Spleen (tissue), 11 donors: Measurements from ENCODE around the gene LAMTOR4. TPM values are rescaled to one million over a fixed set of nuclear protein-coding genes. Genes with fewer than 3 reads are reported as not detected.
"Not testable (repeated sequence)": the region's sequence is repeated elsewhere in the genome, so short reads cannot be mapped to it uniquely, and the experiment has no call there.

Source experiments
- DNase-seq: peaks from one replicate; pipeline ENCODE4 v3.0.0-alpha.2; 2020
- H3K27ac ChIP-seq, 8 donors: fragments of 200-600 bp; sonication (generic) in 7 of 8; 1 replicate in 4 of 8; 2 replicates in 4 of 8; pipeline versions ENCODE4 v1.5.0 to v1.8.0; 2016 to 2021; ENCODE audit warnings: inconsistent platforms in 4 of 8, mild to moderate bottlenecking in 4 of 8, moderate library complexity in 1 of 8
- H3K27me3 ChIP-seq, 7 donors: fragments of 200-600 bp; sonication (generic) in 6 of 7; replicated peaks in 1 of 7; 1 replicate in 4 of 7; 2 replicates in 3 of 7; pipeline versions ENCODE4 v1.5.0 to v1.8.0; 2016 to 2021; ENCODE audit warnings: inconsistent platforms in 3 of 7, mild to moderate bottlenecking in 1 of 7
- H3K36me3 ChIP-seq, 6 donors: fragments of 200-600 bp; sonication (generic) in 5 of 6; 1 replicate in 4 of 6; 2 replicates in 2 of 6; pipeline versions ENCODE4 v1.5.0 to v1.8.0; 2016 to 2021; ENCODE audit warnings: inconsistent platforms in 2 of 6
- H3K4me1 ChIP-seq, 6 donors: fragments of 200-600 bp; sonication (generic) in 5 of 6; 1 replicate in 3 of 6; 2 replicates in 3 of 6; pipeline versions ENCODE4 v1.5.0 to v1.8.0; 2016 to 2021; ENCODE audit warnings: inconsistent platforms in 3 of 6
- H3K4me3 ChIP-seq, 8 donors: fragments of 200-600 bp; sonication (generic) in 7 of 8; 1 replicate in 4 of 8; 2 replicates in 4 of 8; pipeline versions ENCODE4 v1.5.0 to v1.8.0; 2016 to 2021; ENCODE audit warnings: inconsistent platforms in 4 of 8, mild to moderate bottlenecking in 4 of 8, moderate library complexity in 2 of 8
- H3K9me3 ChIP-seq, 8 donors: fragments of 200-600 bp; sonication (generic) in 7 of 8; 1 replicate in 4 of 8; 2 replicates in 4 of 8; pipeline versions ENCODE4 v1.5.0 to v1.8.0; 2016 to 2021; ENCODE audit warnings: inconsistent platforms in 4 of 8
- POLR2A ChIP-seq, 3 donors: fragments of 450-650 bp; IDR thresholded peaks; one replicate each; pipeline ENCODE4 v1.5.1; 2017; ENCODE audit warnings: antibody characterized with exemption in 3 of 3, mild to moderate bottlenecking in 1 of 3
- POLR2AphosphoS5 ChIP-seq, 3 donors: sonication (generic); formaldehyde crosslinking; IDR thresholded peaks; one replicate each; pipeline ENCODE4 v1.5.1; 2017; ENCODE audit warnings: antibody characterized with exemption in 3 of 3
- WGBS, 5 donors: extraction: QIAGEN DNeasy Blood & Tissue Kit in 3 of 5; methylation state at CpG; one replicate each; pipeline versions ENCODE4 v1.1.5 to v1.1.7; 2013 to 2018; 5-methylcytosine and 5-hydroxymethylcytosine counted together
- intact Hi-C: fragments of 100-400 bp; cut with DNase I; formaldehyde crosslinking; loops from one replicate; pipeline ENCODE4 v1.15.0; 2023; ENCODE audit warnings: low total_unique reads
- polyA plus RNA-seq, 3 donors: library from polyadenylated mRNA; stranded (reverse); fragments of 200-250 nt; gene quantifications; one replicate each; pipeline ENCODE4 v1.2.1, GENCODE V29; 2013
- total RNA-seq, 7 donors: library from RNA; depleted of rRNA in 3 of 7; stranded (reverse); fragments of >200 nt in 3 of 7; fragmentation: NEBNext Ultra II Directional in 4 of 7; extraction: Animal tissue kit (Norgen Biotek cat#: 25700) in 4 of 7; gene quantifications; one replicate each; pipeline versions ENCODE4 v1.1.0 to v1.2.1, GENCODE V29; 2016 to 2021
- TF ChIP-seq, protein P1 (sequence below), 11 experiments: fragments of 200-600 bp in 7 of 11; fragments of 450-650 bp in 4 of 11; sonication (generic) in 4 of 11; IDR thresholded peaks in 8 of 11; conservative IDR thresholded peaks in 3 of 11; 1 replicate in 7 of 11; 2 replicates in 4 of 11; pipeline versions ENCODE4 v1.4.0 to v1.8.0; 2016 to 2021; ENCODE audit warnings: antibody characterized with exemption in 11 of 11, inconsistent platforms in 4 of 11, mild to moderate bottlenecking in 1 of 11
- donor health status: healthy with polysubstance abuse.
- donor health status: DM: no; HTN: no; CAD: no; lungs with moderate emphysema.
- donor health status: DM: no; HTN: no; CAD: no.
- donor health status: Bipolar disorder and iron deficiency.
- donor health status: healthy.
- donor health status: DM: no; HTN: no; CAD: no.
- donor health status: DM: yes; HTN: yes; CAD: no.

LAMTOR4 gene
- total and polyA plus RNA-seq, 10 donors, result 152 to 709 (median 271) TPM

DNA sequence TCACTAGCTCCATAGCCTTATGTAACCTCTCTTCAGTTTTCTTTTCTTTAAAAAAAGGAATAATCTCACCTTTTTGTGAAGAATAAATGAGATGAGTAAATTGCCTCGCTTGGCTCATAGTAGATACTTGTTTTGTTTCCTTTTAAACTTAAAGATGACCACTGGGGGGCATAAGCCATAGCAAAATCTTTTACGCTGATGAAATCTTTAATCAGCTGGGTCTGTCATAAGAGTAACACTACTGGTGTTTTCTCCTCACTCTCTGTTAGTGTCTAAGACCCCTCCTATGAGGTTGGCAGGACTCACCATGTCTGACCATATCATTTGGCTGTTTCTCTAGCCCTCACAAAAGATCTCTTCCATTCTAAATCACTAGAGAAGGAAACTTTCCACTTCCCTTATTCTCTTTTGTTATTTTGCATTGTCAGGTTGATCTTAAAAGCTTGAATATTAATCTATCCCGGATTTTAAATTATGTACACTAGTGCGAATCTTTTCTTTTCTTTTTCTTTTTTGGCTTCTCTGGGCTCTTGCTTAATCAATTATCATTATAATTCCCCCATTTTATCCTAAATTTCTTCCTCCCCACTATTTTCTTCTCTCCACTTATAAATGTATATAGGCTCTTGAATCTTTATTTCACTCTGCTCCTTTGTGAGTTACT, 41.5 kb downstream of the LAMTOR4 start:
- TF ChIP-seq POLR2A (IDR thresholded peaks at IDR 0.05), result no peak
- TF ChIP-seq, protein P1, sequence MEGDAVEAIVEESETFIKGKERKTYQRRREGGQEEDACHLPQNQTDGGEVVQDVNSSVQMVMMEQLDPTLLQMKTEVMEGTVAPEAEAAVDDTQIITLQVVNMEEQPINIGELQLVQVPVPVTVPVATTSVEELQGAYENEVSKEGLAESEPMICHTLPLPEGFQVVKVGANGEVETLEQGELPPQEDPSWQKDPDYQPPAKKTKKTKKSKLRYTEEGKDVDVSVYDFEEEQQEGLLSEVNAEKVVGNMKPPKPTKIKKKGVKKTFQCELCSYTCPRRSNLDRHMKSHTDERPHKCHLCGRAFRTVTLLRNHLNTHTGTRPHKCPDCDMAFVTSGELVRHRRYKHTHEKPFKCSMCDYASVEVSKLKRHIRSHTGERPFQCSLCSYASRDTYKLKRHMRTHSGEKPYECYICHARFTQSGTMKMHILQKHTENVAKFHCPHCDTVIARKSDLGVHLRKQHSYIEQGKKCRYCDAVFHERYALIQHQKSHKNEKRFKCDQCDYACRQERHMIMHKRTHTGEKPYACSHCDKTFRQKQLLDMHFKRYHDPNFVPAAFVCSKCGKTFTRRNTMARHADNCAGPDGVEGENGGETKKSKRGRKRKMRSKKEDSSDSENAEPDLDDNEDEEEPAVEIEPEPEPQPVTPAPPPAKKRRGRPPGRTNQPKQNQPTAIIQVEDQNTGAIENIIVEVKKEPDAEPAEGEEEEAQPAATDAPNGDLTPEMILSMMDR (IDR thresholded peaks at IDR 0.05 in 8 of 11, conservative IDR thresholded peaks at IDR 0.05 in 3 of 11), result peak in 10 of 11 experiments; percentile 20 to 61 (median 48)
- WGBS, 5 donors, result 39 to 47% (median 43%) methylated on average over 4 of the region's 4 CpGs
- Histone ChIP-seq H3K36me3 (no peaks in the 10 kb centered on the region), H3K9me3 (no peaks in the 10 kb centered on the region), H3K27me3 (no peaks in the 10 kb centered on the region), H3K4me1 (peaks cover 7 to 56% (median 22%) of the 10 kb centered on the region in 6 donors), H3K4me3 (no peak overlapping the region), H3K27ac (peak overlapping the region in 6 of 8 donors; percentile 51 to 89 (median 80))
- DNase-seq, result no peak
- intact Hi-C loops, result no loop called here

DNA sequence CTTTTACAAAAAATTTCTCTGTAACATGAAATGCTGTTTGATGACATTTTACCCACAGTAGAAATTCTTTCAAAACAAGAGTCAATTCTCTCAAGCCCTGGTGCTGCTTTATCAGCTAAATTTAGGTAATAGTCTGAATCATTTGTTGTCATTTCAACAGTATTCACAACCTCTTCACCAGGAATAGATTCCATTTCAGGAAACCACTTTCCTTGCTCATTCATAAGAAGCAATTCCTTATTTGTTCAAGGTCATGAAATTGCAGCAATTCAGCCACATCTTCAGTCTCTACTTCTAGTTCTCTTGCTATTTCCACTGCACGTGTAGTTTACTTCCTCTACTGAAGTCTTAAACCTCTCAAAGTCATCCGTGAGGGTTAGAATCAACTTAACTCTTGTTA, 43.1 kb downstream of the LAMTOR4 start:
- Histone ChIP-seq H3K27me3 (no peaks in the 10 kb centered on the region), H3K4me3 (no peak overlapping the region), H3K36me3 (no peaks in the 10 kb centered on the region), H3K4me1 (peaks cover 7 to 66% (median 26%) of the 10 kb centered on the region in 6 donors), H3K27ac (peak overlapping the region; percentile 35 to 89 (median 78)), H3K9me3 (no peaks in the 10 kb centered on the region)
- 19 to 35% (median 23%) methylated on average over 2 of the region's 2 CpGs for whole genome bisulfite sequencing, 5 donors
- intact Hi-C loops, result no loop called here
- TF ChIP-seq, protein P1 (IDR thresholded peaks at IDR 0.05 in 8 of 11, conservative IDR thresholded peaks at IDR 0.05 in 3 of 11), result no peak
- no peak for TF ChIP-seq POLR2A (IDR thresholded peaks at IDR 0.05)
- TF ChIP-seq POLR2AphosphoS5 (IDR thresholded peaks at IDR 0.05), result no peak
- DNase-seq, result no peak

DNA sequence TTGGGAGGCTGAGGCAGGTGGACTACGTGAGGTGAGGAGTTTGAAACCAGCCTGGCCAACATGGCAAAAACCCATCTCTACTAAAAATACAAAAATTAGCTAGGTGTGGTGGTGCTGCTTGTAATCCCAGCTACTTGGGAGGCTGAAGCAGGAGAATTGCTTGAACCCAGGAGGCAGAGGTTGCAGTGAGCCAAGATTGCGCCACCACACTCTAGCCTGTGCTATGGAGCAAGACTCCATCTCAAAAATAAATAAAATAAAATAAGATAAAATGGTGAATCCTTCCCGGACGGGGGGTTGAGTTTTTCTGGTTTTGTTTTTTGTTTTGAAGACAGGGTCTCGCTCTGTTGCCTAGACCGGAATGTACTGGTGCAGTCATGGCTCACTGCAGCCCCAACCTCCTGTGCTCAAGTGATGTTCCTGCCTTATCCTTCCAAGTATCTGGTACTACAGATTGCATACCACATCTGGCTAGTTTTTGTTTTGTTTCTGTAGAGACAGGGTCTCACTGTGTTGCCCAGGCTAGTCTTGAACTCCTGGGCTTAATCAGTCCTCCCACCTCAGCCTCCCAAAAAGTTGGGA, 43.7 kb downstream of the LAMTOR4 start:
- TF ChIP-seq POLR2AphosphoS5 (IDR thresholded peaks at IDR 0.05), result peak in 1 of 3 donors; percentile 72
- H3K4me3 ChIP-seq, intact Hi-C loops, DNase-seq, H3K9me3 ChIP-seq, H3K27me3 ChIP-seq, H3K36me3 ChIP-seq: not testable (repeated sequence)
- 63 to 85% (median 73%) methylated on average over 6 of the region's 6 CpGs for WGBS, 5 donors
- H3K27ac ChIP-seq, result peak overlapping the region; percentile 35 to 89 (median 78)
- H3K4me1 ChIP-seq, result peaks cover 7 to 66% (median 26%) of the 10 kb centered on the region in 6 donors

DNA sequence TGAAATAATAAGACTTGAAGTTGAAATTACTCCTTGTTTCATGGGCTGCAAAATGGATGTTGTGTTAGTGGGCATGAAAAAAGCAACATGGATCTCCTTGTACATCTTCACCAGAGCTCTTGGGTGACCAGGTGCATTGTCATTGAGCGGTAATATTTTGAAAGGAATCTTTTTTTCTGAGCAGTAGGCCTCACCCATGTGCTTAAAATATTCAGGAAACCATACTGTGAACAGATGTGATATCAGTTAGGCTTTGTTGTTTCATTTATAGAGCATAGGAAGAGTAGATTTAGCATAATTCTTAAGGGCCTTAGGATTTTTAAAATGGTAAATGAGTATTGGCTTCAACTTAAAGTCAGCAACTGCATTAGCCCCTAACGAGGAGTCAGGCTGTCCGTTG, 44.3 kb downstream of the LAMTOR4 start:
- intact Hi-C loops, result no loop called here
- Histone ChIP-seq H3K4me3 (no peak overlapping the region), H3K36me3 (no peaks in the 10 kb centered on the region), H3K27ac (peak overlapping the region in 5 of 8 donors; percentile 61 to 89 (median 80)), H3K9me3 (no peaks in the 10 kb centered on the region), H3K4me1 (peaks cover 7 to 66% (median 26%) of the 10 kb centered on the region in 6 donors), H3K27me3 (no peaks in the 10 kb centered on the region)
- DNase-seq, result no peak
- TF ChIP-seq POLR2AphosphoS5 (IDR thresholded peaks at IDR 0.05), result no peak
- TF ChIP-seq, protein P1 (IDR thresholded peaks at IDR 0.05 in 8 of 11, conservative IDR thresholded peaks at IDR 0.05 in 3 of 11), result no peak
- no peak for TF ChIP-seq POLR2A (IDR thresholded peaks at IDR 0.05)
- WGBS, 5 donors, result 57 to 88% (median 65%) methylated on average over 3 of the region's 3 CpGs
